Tibial artery (tissue), 4 donors: Measurements from ENCODE around the gene TIMP3.

Experiments used
- DNase-seq, 2 donors: peaks; one replicate each; pipeline ENCODE4 v3.0.0-alpha.2; 2019
- H3K27ac ChIP-seq, 2 donors: fragments of 200-600 bp; sonication (generic) in 1 of 2; 1 replicate in 1 of 2; 2 replicates in 1 of 2; pipeline ENCODE4 v1.5.1; 2018 to 2019; ENCODE audit warnings: mild to moderate bottlenecking in 1 of 2
- H3K27me3 ChIP-seq, 2 donors: fragments of 200-600 bp; sonication (generic) in 1 of 2; one replicate each; pipeline versions ENCODE4 v1.5.1 to v1.6.0; 2016 to 2019
- H3K36me3 ChIP-seq, 3 donors: fragments of 200-600 bp; sonication (generic) in 2 of 3; one replicate each; pipeline ENCODE4 v1.5.1; 2016 to 2019; ENCODE audit warnings: mild to moderate bottlenecking in 2 of 3
- H3K4me1 ChIP-seq, 4 donors: fragments of 200-600 bp; sonication (generic) in 2 of 4; 1 replicate in 3 of 4; 2 replicates in 1 of 4; pipeline ENCODE4 v1.5.1; 2016 to 2019
- H3K4me3 ChIP-seq, 2 donors: fragments of 200-600 bp; sonication (generic) in 1 of 2; 1 replicate in 1 of 2; 2 replicates in 1 of 2; pipeline ENCODE4 v1.5.1; 2018 to 2019; ENCODE audit warnings: mild to moderate bottlenecking in 2 of 2
- H3K9me3 ChIP-seq, 3 donors: fragments of 200-600 bp; sonication (generic) in 1 of 3; one replicate each; pipeline ENCODE4 v1.5.1; 2016 to 2019
- CTCF ChIP-seq, 2 experiments: fragments of 200-600 bp in 1 of 2; fragments of 450-650 bp in 1 of 2; IDR thresholded peaks; one replicate each; pipeline ENCODE4 v1.5.1; 2017 to 2019; ENCODE audit warnings: antibody characterized with exemption in 2 of 2, mild to moderate bottlenecking in 1 of 2, moderate library complexity in 1 of 2
- intact Hi-C: fragments of 100-400 bp; cut with DNase I; formaldehyde crosslinking; loops from one replicate; pipeline ENCODE4 v1.15.0; 2023; ENCODE audit warnings: low total_unique reads

TIMP3 gene

GRCh38 chr22:32758866-32759385 is 42.6 kb upstream of the TIMP3 start:
- intact Hi-C loops = no loop called here
- Histone ChIP-seq H3K4me3 (no peak overlapping the region), H3K4me1 (peaks cover 0 to 1% (median under 1%) of the 10 kb centered on the region in 4 donors), H3K27ac (no peak overlapping the region), H3K27me3 (peaks cover 0 to 17% of the 10 kb centered on the region in 2 donors), H3K9me3 (no peaks in the 10 kb centered on the region), H3K36me3 (no peaks in the 10 kb centered on the region)
- DNase-seq = no peak
- TF ChIP-seq CTCF (IDR thresholded peaks at IDR 0.05) = no peak

- peaks cover 0 to 17% of the 10 kb centered on the region in 2 donors for H3K27me3 ChIP-seq
- H3K4me3 ChIP-seq = no peak overlapping the region
- H3K27ac ChIP-seq = peak overlapping the region in 1 of 2 donors; percentile 31
- DNase-seq = no peak
- intact Hi-C loops = no loop called here
- H3K9me3 ChIP-seq = no peaks in the 10 kb centered on the region
- no peaks in the 10 kb centered on the region for H3K36me3 ChIP-seq
- H3K4me1 ChIP-seq = peaks cover 0 to 16% (median 7%) of the 10 kb centered on the region in 4 donors
- no peak for TF ChIP-seq CTCF (IDR thresholded peaks at IDR 0.05)
These were observed 41.1 kb upstream of the TIMP3 start for GRCh38 chr22:32760396-32760795.

- Histone ChIP-seq H3K4me1 (peaks cover 0 to 18% (median 7%) of the 10 kb centered on the region in 4 donors), H3K36me3 (no peaks in the 10 kb centered on the region), H3K27me3 (peaks cover 0 to 17% of the 10 kb centered on the region in 2 donors), H3K27ac (peak overlapping the region in 1 of 2 donors; percentile 31), H3K4me3 (no peak overlapping the region), H3K9me3 (no peaks in the 10 kb centered on the region)
- DNase-seq = peak; percentile 60 to 70
- intact Hi-C loops = no loop called here
- no peak for TF ChIP-seq CTCF (IDR thresholded peaks at IDR 0.05)
These were observed 40.7 kb upstream of the TIMP3 start for GRCh38 chr22:32760815-32761214.

- no peaks in the 10 kb centered on the region for H3K9me3 ChIP-seq
- H3K27me3 ChIP-seq = peaks cover 0 to 17% of the 10 kb centered on the region in 2 donors
- peak overlapping the region in 1 of 2 donors; percentile 10 for H3K27ac ChIP-seq
- H3K4me3 ChIP-seq = no peak overlapping the region
- no peaks in the 10 kb centered on the region for H3K36me3 ChIP-seq
- DNase-seq = peak in 1 of 2 donors; percentile 32
- intact Hi-C loops = no loop called here
- TF ChIP-seq CTCF (IDR thresholded peaks at IDR 0.05) = no peak
- H3K4me1 ChIP-seq = peaks cover 0 to 18% (median 7%) of the 10 kb centered on the region in 4 donors
These were observed 40.1 kb upstream of the TIMP3 start for GRCh38 chr22:32761251-32761903.

GRCh38 chr22:32764330-32765131 is 37.0 kb upstream of the TIMP3 start:
- peak; percentile 86 to 89 for DNase-seq
- intact Hi-C loops = no loop called here
- Histone ChIP-seq H3K27me3 (peaks cover 0 to 17% of the 10 kb centered on the region in 2 donors), H3K36me3 (no peaks in the 10 kb centered on the region), H3K9me3 (peaks cover 0 to 5% (median 0%) of the 10 kb centered on the region in 3 donors), H3K27ac (peak overlapping the region; percentile 42 to 56), H3K4me3 (no peak overlapping the region), H3K4me1 (peaks cover 0 to 18% (median 7%) of the 10 kb centered on the region in 4 donors)
- no peak for TF ChIP-seq CTCF (IDR thresholded peaks at IDR 0.05)
